ENCODE data around the gene GPR25. TPM values are rescaled to one million over a fixed set of nuclear protein-coding genes. Genes with fewer than 3 reads are reported as not detected.

Gene GPR25
- total RNA-seq, result not detected

- DNase-seq (ENCODE audit: low spot score in 2 of 2) (no peak), FAIRE-seq (no peak)
Measured at GRCh38 chr1:200872446-200873115, at the start of gene GPR25. Gene GPR25 (plus strand): TSS chr1:200872981. CDS start chr1:200873038, 57 bp downstream.

DNA sequence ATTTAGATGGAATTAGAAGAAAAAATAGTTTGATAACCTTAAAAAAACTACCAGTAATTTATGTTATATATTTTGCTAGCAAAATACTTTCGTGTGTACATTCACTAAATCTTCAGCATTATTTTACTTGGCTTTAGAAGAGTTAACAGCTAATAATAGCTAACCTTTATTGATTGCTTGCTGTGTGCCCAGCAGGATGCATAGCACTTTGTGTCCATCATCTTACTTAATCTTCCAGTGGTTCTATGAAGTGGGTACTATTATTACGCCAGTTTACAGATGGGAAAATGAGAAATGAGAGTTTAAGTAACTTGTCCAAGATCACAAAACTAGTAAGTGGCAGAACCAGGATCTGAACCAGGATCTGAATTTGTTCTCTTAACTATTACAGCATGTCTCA is 41.7 kb upstream of the GPR25 start:
- FAIRE-seq, result no peak
- DNase-seq (ENCODE audit: low spot score in 2 of 2), result no peak

DNA sequence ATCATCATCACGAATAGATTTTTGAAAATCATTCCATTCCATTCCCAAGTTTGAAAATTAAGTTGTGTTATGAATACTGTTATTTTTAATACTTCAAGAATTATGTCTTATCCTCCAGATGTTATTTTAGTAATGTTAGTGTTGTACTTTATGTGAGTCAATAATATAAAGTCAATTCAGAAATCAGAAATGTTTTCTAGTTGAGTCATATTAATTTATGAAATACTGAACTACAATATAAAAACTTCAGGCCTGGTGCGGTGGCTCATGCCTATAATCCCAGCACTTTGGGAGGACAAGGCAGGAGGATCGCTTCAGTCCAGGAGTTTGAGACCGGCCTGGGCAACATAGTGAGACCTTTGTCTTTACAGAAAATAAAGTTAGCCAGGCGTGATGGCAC is 38.4 kb upstream of the GPR25 start:
- DNase-seq (ENCODE audit: low spot score in 2 of 2) (no peak), FAIRE-seq (no peak)

DNA sequence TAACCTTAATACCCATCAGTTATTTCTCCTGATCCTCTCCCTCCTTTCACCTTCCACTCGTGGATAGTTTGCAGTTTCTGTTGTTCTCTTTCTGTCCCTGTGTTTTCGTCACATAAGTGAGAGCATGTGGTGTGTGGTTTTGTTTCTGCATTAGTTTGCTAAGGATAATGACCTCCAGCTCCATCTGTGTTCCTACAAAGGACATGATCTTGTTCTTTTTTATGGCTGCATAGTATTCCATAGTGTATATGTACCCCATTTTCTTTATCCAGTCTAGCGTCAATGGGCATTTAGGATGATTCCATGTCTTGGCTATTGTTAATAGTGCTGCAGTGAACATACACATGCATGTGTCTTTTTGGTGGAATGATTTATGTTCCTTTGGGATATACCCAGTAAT is 36.6 kb upstream of the GPR25 start:
- DNase-seq (ENCODE audit: low spot score in 2 of 2), result no peak
- FAIRE-seq, result no peak

GRCh38 chr1:200837931-200838571 is 34.7 kb upstream of the GPR25 start:
- no peak for FAIRE-seq
- no peak for DNase-seq (ENCODE audit: low spot score in 2 of 2)

DNA sequence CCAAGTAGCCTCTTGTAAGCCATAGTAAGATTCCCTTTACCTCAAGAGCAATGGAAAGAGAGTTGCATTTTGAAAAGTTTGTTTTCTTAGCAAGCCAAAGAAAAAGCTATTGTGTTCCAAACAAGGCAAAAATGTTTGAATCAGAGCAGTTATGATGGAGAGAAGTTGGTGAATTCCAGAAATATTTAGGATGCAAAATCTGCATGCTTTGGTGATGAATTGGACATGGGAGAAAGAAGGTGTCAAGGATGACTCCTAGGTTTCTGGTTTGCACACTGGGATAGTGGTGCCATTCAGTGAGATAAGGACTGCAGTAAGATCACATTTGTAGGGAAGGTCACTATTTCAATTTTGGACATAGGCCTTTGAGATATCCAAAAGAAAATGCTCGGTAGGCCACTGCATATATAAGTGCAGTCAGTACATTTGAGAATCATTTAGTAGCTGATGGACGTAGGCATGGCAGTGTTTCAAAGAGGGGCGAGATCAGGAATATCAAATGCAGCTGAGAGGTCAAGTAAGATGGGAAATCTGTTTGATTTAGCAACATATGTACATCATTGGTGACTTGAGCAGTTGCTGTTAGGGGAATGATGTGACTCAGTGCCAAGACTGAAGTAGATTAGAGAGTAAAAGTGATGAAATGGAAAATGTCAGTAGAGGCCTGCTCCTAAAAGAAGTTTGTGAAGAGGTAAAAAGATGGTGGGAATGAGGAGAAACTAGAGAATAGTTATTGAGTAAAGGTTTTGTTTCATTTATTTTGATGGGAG is 33.9 kb upstream of the GPR25 start:
- DNase-seq (ENCODE audit: low spot score in 2 of 2) (no peak), FAIRE-seq (no peak)

- FAIRE-seq (no peak), DNase-seq (ENCODE audit: low spot score in 2 of 2) (no peak)
Measured at GRCh38 chr1:200845360-200845759, 27.4 kb upstream of the GPR25 start.

DNA sequence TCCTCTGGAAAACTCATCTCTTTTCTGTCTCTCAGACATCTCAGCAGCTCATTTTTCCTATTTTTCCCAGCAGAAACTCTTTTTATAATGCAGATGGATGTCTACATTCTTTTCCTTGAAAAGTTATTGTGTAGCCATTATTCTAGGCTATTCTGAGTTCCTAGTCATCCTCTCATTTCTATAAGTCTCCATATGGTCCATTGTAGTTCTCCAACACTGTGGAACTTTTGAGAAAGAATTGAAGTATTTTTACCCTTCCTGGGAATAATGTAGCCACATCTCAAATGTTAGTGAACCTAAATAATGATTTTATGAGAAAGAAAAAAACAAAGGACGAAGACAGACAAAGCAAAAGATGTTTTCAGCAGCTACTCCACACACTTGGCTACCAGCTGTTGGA is 26.4 kb upstream of the GPR25 start:
- no peak for DNase-seq (ENCODE audit: low spot score in 2 of 2)
- FAIRE-seq, result no peak

DNA sequence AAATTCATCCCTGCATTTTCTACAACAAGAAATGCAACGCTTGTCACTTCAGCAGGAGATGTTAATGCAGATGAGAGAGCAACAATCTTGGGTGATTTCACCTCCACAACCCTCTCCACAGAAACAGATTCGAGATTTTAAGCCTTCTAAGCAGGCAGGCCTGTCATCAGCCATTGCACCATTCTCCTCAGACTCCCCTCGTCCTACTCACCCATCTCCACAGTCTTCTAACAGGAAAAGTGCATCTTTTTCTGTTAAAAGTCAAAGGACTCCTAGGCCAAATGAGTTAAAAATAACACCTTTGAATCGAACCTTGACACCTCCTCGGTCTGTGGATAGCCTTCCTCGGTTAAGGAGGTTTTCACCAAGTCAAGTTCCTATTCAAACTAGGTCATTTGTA is 23.4 kb upstream of the GPR25 start:
- FAIRE-seq (no peak), DNase-seq (ENCODE audit: low spot score in 2 of 2) (no peak)

DNA sequence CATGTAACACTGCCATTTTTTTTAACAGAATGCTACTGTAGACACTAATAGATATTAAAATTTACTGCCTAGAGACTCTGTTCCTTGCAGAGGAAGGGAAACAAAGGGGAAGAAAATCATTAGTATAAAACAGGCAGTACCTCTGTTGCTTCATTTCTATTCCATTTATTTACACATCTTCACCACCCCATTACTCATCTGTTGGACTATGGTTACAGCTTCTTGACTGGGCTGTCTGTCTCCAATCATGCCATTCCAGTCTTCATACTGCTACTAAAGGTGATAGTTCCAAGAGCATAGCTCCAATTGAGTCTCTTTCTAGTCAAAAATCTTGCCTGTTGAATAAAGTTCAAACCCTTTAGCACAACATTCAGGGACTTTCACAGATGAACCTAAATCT is 22.2 kb upstream of the GPR25 start:
- FAIRE-seq (no peak), DNase-seq (ENCODE audit: low spot score in 2 of 2) (no peak)

- DNase-seq (ENCODE audit: low spot score in 2 of 2) (no peak), FAIRE-seq (no peak)
Measured at GRCh38 chr1:200856716-200857357, 15.9 kb upstream of the GPR25 start.

DNA sequence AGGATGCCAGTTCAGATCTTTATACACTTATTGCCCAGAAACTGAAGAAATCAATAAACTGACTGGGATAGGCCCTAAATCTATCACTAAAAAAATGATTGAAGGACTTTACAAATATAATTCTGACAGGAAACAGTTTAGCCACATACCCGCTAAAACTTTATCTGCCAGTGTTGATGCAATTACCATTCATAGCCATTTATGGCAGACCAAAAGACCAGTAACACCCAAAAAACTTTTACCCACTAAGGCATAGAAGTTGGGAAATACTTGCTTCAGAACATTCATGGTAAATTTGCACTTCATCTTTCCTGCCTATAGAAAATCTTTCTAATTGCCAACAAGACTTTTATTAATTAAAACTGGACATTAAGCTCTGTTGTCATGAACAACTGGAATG is 15.0 kb upstream of the GPR25 start:
- FAIRE-seq (no peak), DNase-seq (ENCODE audit: low spot score in 2 of 2) (no peak)

- no peak for DNase-seq (ENCODE audit: low spot score in 2 of 2)
- FAIRE-seq, result no peak
Measured at GRCh38 chr1:200861937-200862647, 10.7 kb upstream of the GPR25 start.

- DNase-seq (ENCODE audit: low spot score in 2 of 2) (no peak), FAIRE-seq (no peak)
Measured at GRCh38 chr1:200862713-200863415, 9.9 kb upstream of the GPR25 start.

DNA sequence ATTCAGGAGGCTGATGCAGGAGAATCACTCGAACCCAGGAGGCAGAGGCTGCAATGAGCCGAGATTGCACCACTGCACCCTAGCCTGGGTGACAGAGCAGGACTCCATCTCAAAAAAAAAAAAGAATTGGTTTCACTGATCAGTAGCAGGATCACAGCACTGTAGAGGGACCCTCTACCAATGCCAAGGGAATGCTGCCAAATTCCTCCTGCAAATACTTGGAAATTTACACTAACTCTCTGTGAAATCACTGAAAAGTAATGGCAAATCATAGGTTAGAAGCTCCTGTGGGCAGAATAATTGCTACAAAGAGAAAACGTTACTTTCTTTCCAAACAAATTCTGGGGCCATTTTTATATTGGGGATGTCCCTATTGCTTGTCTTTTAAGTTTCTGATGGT is 6.7 kb upstream of the GPR25 start:
- no peak for FAIRE-seq
- DNase-seq (ENCODE audit: low spot score in 2 of 2), result no peak

DNA sequence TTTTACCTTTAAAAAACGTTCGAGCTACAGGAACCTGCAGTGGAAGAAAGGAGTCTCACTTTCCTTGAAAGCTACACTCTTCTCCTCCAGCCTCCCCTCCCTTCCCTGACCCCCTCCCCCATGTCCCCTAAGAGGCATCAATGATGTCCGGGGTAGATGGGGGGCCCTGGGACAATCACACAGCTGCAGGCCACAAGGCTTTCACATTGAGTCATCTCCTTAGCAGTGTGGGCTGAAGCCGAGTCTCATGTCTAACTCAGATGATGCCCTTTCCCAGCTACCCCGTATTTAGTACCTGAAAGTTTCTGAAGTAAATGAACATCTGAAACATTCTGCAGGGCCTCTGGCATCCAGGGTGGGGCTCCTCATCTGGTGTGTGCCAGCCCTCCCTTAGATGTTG is 6.3 kb upstream of the GPR25 start:
- FAIRE-seq (no peak), DNase-seq (ENCODE audit: low spot score in 2 of 2) (no peak)

DNA sequence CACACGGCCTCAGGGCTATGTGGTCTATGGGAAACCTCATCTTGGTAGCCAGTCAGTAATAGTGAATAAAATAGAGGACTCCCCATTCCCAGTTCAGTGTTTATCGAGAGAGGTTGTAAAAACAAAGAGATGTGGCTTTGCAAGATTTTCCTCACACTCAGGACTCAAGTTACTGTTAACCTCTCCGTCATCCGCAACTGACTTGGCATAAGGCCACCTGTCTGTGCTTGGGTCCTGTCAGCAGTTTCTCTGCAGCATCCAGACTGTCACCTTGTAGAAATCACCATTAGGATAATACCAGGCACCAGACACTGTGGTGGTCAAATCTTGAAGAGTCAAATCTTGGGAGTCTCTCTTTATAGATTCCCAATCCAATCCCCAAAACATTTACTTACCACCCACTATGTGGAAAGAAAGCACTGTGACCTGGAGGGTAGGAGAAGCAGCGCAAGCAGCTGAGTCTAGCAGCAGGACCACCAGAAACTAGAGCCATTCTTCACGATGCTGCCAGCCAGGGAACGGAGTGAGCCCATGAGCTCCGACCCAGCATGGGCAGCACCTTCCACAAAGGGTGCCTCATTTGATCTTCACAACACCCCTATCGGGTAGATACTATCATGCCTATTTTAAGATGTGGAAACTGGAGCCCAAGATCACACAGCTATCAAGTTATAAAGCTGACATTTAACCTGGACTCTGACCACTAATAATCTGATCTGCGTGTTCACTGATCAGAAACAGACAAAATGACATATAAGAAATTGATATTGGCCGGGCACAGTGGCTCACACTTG is 5.6 kb upstream of the GPR25 start:
- FAIRE-seq (no peak), DNase-seq (ENCODE audit: low spot score in 2 of 2) (no peak)

- DNase-seq (ENCODE audit: low spot score in 2 of 2) (no peak), FAIRE-seq (no peak)
Measured at GRCh38 chr1:200869376-200869752, 3.4 kb upstream of the GPR25 start.

DNA sequence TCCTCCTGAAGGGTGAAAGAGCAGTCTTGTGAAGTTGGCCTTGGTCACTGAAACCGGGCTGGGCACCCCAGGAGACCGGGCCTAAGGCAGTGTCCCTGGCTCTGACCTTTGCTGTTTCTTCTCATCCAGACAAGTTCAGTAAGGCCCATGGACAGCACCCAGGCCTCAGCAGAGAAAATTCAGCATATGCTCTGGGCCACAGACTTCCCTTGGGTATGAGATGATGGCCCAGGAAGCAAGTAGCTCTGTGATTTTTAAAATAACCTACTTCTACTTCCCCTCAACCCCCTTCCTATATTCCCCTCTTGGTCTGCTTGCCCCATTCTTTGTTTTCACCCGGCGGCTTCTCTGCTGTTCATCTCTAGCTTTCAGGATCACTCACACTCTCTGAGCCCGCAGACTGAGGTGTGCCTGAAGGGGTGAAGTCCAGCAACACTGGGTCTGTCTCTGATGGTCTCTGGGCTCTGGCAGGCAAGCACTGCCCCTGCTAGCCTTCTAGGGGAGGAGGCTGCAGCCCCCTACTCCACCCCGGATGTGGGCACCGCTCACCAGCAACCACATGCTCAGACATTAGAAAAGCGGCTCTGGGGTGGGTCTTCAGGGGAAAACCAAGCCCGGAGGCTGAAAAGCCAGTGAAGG is 2.9 kb upstream of the GPR25 start:
- no peak for DNase-seq (ENCODE audit: low spot score in 2 of 2)
- FAIRE-seq, result no peak
